ENCODE data around the gene P4HTM.

- TF ChIP-seq CTCF (conservative IDR thresholded peaks at IDR 0.05; ENCODE audit: low read length) (no peak), EZH2phosphoT487 (IDR thresholded peaks at IDR 0.05; ENCODE audit: borderline replicate concordance) (no peak)
Measured at GRCh38 chr3:49005303-49005680, 15.3 kb downstream of the P4HTM start.
